ENCODE results near the gene PGM2. TPM values are rescaled to one million over a fixed set of nuclear protein-coding genes. Genes with fewer than 3 reads are reported as not detected.

The PGM2 gene
- total RNA-seq, 2 donors from 2014 or later: 13.8 to 17.6 TPM

Other genes with a start within 250 kb of the PGM2 start
- gene RELL1, start 140.3 kb upstream of the PGM2 start, total RNA-seq: 10 to 100 TPM; 26.0 to 29.4 TPM
- 100 to 1,000 TPM; 116 to 130 TPM for gene TBC1D1, start 64.4 kb downstream of the PGM2 start, total RNA-seq
- 1 to 10 TPM in 1 of 2 donors, under 1 TPM in 1; 0.89 to 1.0 TPM for gene PTTG2, start 133.7 kb downstream of the PGM2 start, total RNA-seq

All from left cardiac atrium (tissue), 2 donors.